Measurements from ENCODE around the gene UBXN2A.

Gene UBXN2A

GRCh38 chr2:23939987-23940717, at the start of gene UBXN2A:
UBXN2A (plus strand) TSS chr2:23940463; CDS start chr2:23958315, 17,852 bp downstream.
- DNase-seq (ENCODE audit: low read depth, low spot score) = peak; percentile 60

- DNase-seq (ENCODE audit: low read depth, low spot score) = no peak
Observed at GRCh38 chr2:23900133-23900532, 40.1 kb upstream of the UBXN2A start.

GRCh38 chr2:23900541-23901322, 39.5 kb upstream of the UBXN2A start:
- peak; percentile 56 for DNase-seq (ENCODE audit: low read depth, low spot score)

- no peak for DNase-seq (ENCODE audit: low read depth, low spot score)
Observed at GRCh38 chr2:23901966-23902846, 38.1 kb upstream of the UBXN2A start.

DNA sequence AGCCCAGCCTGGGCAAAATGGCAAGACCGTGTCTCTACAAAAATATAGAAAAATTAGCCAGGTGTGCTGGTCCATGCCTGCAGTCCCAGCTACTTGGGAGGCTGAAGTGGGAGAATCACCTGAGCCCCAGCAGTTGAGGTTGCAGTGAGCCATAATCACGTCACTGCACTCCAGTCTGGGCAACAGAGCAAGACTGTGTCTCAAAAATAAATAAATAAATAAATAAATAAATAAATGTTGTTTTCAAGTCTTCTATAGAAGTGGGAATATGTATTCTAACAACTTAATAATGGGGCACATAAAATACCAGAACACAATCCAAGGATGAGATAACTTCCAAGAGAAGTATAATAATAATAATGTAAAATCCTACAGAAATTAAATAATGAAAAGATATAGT, 37.2 kb upstream of the UBXN2A start:
- no peak for DNase-seq (ENCODE audit: low read depth, low spot score)

- DNase-seq (ENCODE audit: low read depth, low spot score) = no peak
Observed at GRCh38 chr2:23904215-23904614, 36.0 kb upstream of the UBXN2A start.

DNA sequence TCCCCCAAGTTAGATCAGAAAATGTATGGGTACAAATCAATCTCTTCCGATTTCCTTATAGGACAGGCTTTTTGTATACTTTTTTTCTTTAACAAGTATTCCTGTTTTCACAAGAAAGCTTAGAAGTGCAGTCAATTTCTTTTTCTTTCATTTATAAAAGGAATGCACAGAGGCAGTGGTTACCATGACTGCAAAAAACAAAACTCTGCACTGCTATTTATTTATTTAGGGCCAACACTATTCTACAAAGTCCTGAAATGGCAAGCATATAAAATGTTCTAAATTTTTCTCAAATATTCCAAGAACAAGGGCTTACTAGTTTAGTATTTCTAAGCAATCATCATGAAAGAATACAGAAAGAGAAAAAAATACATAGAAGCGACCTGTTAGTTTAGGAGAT, 35.6 kb upstream of the UBXN2A start:
- DNase-seq (ENCODE audit: low read depth, low spot score) = no peak

DNA sequence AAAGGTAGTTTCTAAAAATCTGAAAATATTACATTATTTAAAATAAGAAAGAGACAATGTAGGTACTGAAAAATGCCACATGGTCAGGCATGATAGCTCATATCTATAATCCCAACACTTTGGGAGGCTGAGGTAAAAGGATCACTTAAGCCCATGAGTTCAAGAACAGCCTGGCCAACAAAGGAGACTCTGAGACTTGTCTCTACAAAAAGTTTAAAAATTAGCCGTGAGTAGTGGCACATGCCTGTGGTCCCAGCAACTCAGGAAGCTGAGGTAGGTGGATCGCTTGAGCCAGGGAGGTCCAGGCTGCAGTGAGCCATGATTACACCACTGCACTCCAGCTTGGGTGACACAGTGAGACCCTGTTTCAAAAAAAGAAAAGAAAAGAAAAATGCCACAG, 35.1 kb upstream of the UBXN2A start:
- DNase-seq (ENCODE audit: low read depth, low spot score) = no peak

DNA sequence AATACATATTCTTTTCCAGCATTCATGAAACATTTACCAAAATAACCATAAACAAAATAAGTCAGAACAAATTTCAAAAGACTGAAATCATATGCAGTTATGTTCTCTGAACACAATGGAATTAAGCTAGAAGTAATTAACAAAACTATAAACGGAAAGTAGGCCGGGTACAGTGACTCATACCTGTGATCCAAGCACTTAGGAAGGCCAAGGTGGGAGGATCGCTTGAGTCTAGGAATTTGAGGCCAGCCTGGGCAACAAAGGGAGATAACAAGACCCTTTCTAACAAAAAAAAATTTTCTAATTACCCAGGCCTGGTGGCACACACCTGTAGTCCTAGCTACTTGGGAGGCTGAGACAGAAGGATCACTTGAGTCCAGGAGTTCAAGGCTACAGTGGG, 28.2 kb upstream of the UBXN2A start:
- DNase-seq (ENCODE audit: low read depth, low spot score) = no peak

- no peak for DNase-seq (ENCODE audit: low read depth, low spot score)
Observed at GRCh38 chr2:23915327-23915726, 24.9 kb upstream of the UBXN2A start.

- no peak for DNase-seq (ENCODE audit: low read depth, low spot score)
Observed at GRCh38 chr2:23916727-23917405, 23.4 kb upstream of the UBXN2A start.

DNA sequence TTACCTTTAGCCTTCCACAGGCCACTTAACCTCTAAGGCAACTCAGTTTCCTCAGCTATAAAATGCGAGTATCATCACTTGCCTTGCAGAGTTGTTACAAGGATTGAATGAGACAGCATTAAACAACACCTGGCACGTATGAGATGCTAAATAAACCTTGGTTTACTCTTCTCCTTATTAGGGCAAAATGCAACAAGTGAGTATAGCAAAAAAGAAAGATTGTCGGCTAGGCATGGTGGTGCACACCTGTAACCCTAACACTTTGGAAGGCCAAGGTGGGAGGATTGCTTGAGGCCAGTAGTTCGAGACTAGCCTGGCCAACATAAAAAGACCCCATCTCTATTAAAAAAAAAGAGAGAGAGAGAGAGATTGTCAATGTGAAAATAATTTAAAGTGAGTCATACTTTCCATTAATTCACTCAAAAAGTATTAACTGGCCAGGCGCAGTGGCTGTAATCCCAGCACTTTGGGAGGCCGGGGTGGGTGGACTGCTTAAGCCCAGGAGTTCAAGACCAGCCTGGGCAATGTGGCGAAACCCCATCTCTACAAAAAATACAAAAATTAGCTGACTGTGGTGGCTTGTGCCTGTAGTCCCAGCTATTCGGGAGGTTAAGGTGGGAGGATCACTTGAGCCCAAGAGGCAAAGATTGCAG, 21.3 kb upstream of the UBXN2A start:
- DNase-seq (ENCODE audit: low read depth, low spot score) = no peak

GRCh38 chr2:23924589-23925359, 15.5 kb upstream of the UBXN2A start:
- no peak for DNase-seq (ENCODE audit: low read depth, low spot score)

GRCh38 chr2:23925702-23926289, 14.5 kb upstream of the UBXN2A start:
- no peak for DNase-seq (ENCODE audit: low read depth, low spot score)

- DNase-seq (ENCODE audit: low read depth, low spot score) = no peak
Observed at GRCh38 chr2:23926290-23926749, 13.9 kb upstream of the UBXN2A start.

GRCh38 chr2:23926750-23927571, 13.3 kb upstream of the UBXN2A start, which contains the start of gene ATAD2B:
ATAD2B (minus strand) TSS chr2:23927123; CDS start chr2:23926770, 353 bp downstream.
- peak; percentile 84 for DNase-seq (ENCODE audit: low read depth, low spot score)

GRCh38 chr2:23934259-23934658, 6.0 kb upstream of the UBXN2A start:
- DNase-seq (ENCODE audit: low read depth, low spot score) = no peak

- no peak for DNase-seq (ENCODE audit: low read depth, low spot score)
Observed at GRCh38 chr2:23940718-23941620, 706 bp downstream of the UBXN2A start.

Data from smooth muscle cell of the brain vasculature (primary cell).